Mucosa of stomach (tissue), 1 donor: ENCODE measurements around the gene C16orf86.

Experiments used
- H3K27me3 ChIP-seq: one replicate; pipeline ENCODE4 v1.7.0; 2013; ENCODE audit warnings: mild to moderate bottlenecking, low read length; ENCODE audit not compliant: control insufficient read depth, insufficient read depth
- H3K36me3 ChIP-seq: one replicate; pipeline ENCODE4 v1.7.0; 2013; ENCODE audit warnings: low read length; ENCODE audit not compliant: control insufficient read depth, insufficient read depth
- H3K4me1 ChIP-seq: one replicate; pipeline ENCODE4 v1.7.0; 2013; ENCODE audit warnings: mild to moderate bottlenecking, low read length; ENCODE audit not compliant: control insufficient read depth, insufficient read depth
- H3K4me3 ChIP-seq: one replicate; pipeline ENCODE4 v1.7.0; 2013; ENCODE audit warnings: low read length
- H3K9ac ChIP-seq: one replicate; pipeline ENCODE4 v1.7.0; 2013; ENCODE audit warnings: mild to moderate bottlenecking, low read length, moderate library complexity
- H3K9me3 ChIP-seq: one replicate; pipeline ENCODE4 v1.7.0; 2013; ENCODE audit warnings: mild to moderate bottlenecking, low read length, moderate library complexity; ENCODE audit not compliant: control insufficient read depth
- donor health status: Pancreatic carcinoma.

The C16orf86 gene

GRCh38 chr16:67666559-67667452 lies at the start of gene C16orf86, which contains the start of gene ENKD1:
Gene C16orf86, plus strand, starts transcription at chr16:67666814. Its CDS starts 157 bp downstream, at chr16:67666971.
Gene ENKD1, minus strand, starts transcription at chr16:67666750. Its CDS starts 308 bp downstream, at chr16:67666442.
- Histone ChIP-seq H3K9me3 (no peaks in the 10 kb centered on the region), H3K36me3 (no peaks in the 10 kb centered on the region), H3K9ac (peak within 1 kb of the TSS; percentile 52), H3K4me1 (peaks cover 19% of the 10 kb centered on the region), H3K27me3 (no peaks in the 10 kb centered on the region), H3K4me3 (peak within 1 kb of the TSS; percentile 61)

- Histone ChIP-seq H3K27me3 (no peaks in the 10 kb centered on the region), H3K4me1 (no peaks in the 10 kb centered on the region), H3K36me3 (peaks cover 6% of the 10 kb centered on the region), H3K9me3 (no peaks in the 10 kb centered on the region), H3K4me3 (no peak overlapping the region), H3K9ac (no peak overlapping the region)
Measured at GRCh38 chr16:67628216-67628615, 38.4 kb upstream of the C16orf86 start.

GRCh38 chr16:67632415-67633172 lies 34.0 kb upstream of the C16orf86 start:
- Histone ChIP-seq H3K27me3 (no peaks in the 10 kb centered on the region), H3K4me1 (no peaks in the 10 kb centered on the region), H3K4me3 (no peak overlapping the region), H3K9me3 (no peaks in the 10 kb centered on the region), H3K36me3 (peaks cover 9% of the 10 kb centered on the region), H3K9ac (no peak overlapping the region)

- Histone ChIP-seq H3K4me1 (peaks cover 3% of the 10 kb centered on the region), H3K36me3 (peaks cover 9% of the 10 kb centered on the region), H3K9me3 (no peaks in the 10 kb centered on the region), H3K9ac (no peak overlapping the region), H3K4me3 (no peak overlapping the region), H3K27me3 (no peaks in the 10 kb centered on the region)
Measured at GRCh38 chr16:67636713-67637112, 29.9 kb upstream of the C16orf86 start.

GRCh38 chr16:67637625-67638024 lies 29.0 kb upstream of the C16orf86 start:
- Histone ChIP-seq H3K27me3 (no peaks in the 10 kb centered on the region), H3K9me3 (no peaks in the 10 kb centered on the region), H3K36me3 (peaks cover 9% of the 10 kb centered on the region), H3K9ac (no peak overlapping the region), H3K4me3 (no peak overlapping the region), H3K4me1 (peaks cover 12% of the 10 kb centered on the region)

- H3K4me3 ChIP-seq, result no peak overlapping the region
Measured at GRCh38 chr16:67641779-67642708, 24.6 kb upstream of the C16orf86 start.

GRCh38 chr16:67644038-67644437 lies 22.6 kb upstream of the C16orf86 start:
- H3K4me3 ChIP-seq, result no peak overlapping the region
- peaks cover 32% of the 10 kb centered on the region for H3K4me1 ChIP-seq
- H3K9me3 ChIP-seq, result no peaks in the 10 kb centered on the region
- H3K27me3 ChIP-seq, result peaks cover 50% of the 10 kb centered on the region
- H3K9ac ChIP-seq, result no peak overlapping the region
- no peaks in the 10 kb centered on the region for H3K36me3 ChIP-seq

More at GRCh38 chr16:67641779-67642708, 24.6 kb upstream of the C16orf86 start:
- H3K9ac ChIP-seq, result no peak overlapping the region
- peaks cover 28% of the 10 kb centered on the region for H3K4me1 ChIP-seq
- H3K36me3 ChIP-seq, result peaks cover 4% of the 10 kb centered on the region
- peaks cover 32% of the 10 kb centered on the region for H3K27me3 ChIP-seq
- H3K9me3 ChIP-seq, result no peaks in the 10 kb centered on the region

GRCh38 chr16:67645397-67646121 lies 21.1 kb upstream of the C16orf86 start:
- Histone ChIP-seq H3K27me3 (peaks cover 65% of the 10 kb centered on the region), H3K4me1 (peaks cover 41% of the 10 kb centered on the region), H3K36me3 (no peaks in the 10 kb centered on the region), H3K9ac (no peak overlapping the region), H3K4me3 (no peak overlapping the region), H3K9me3 (no peaks in the 10 kb centered on the region)

GRCh38 chr16:67647111-67647651 lies 19.4 kb upstream of the C16orf86 start:
- H3K36me3 ChIP-seq, result no peaks in the 10 kb centered on the region
- peaks cover 34% of the 10 kb centered on the region for H3K4me1 ChIP-seq
- H3K27me3 ChIP-seq, result peaks cover 82% of the 10 kb centered on the region
- no peak overlapping the region for H3K4me3 ChIP-seq
- no peak overlapping the region for H3K9ac ChIP-seq
- no peaks in the 10 kb centered on the region for H3K9me3 ChIP-seq

- no peaks in the 10 kb centered on the region for H3K9me3 ChIP-seq
- H3K4me3 ChIP-seq, result no peak overlapping the region
- H3K27me3 ChIP-seq, result peaks cover 85% of the 10 kb centered on the region
- peaks cover 29% of the 10 kb centered on the region for H3K4me1 ChIP-seq
- H3K9ac ChIP-seq, result no peak overlapping the region
- H3K36me3 ChIP-seq, result no peaks in the 10 kb centered on the region
Measured at GRCh38 chr16:67647681-67648080, 18.9 kb upstream of the C16orf86 start.
